ENCODE measurements around the gene PDE4B. TPM values are rescaled to one million over a fixed set of nuclear protein-coding genes. Genes with fewer than 3 reads are reported as not detected.

The PDE4B gene
- polyA plus RNA-seq, 1 donor from 2014 or later, result 135 TPM

- Histone ChIP-seq H3K27me3 (ENCODE audit: insufficient read depth, low read depth, low read length) (no peaks in the 10 kb centered on the region), H2AFZ (ENCODE audit: low read depth, low read length) (no peak overlapping the region), H4K20me1 (ENCODE audit: insufficient read depth) (no peaks in the 10 kb centered on the region), H3K9ac (ENCODE audit: low read length) (no peak overlapping the region), H3K4me3 (ENCODE audit: low read length) (no peak overlapping the region), H3K9me2 (ENCODE audit: insufficient read depth, low read length) (no peaks in the 10 kb centered on the region), H3K9me3 (ENCODE audit: low read length) (no peaks in the 10 kb centered on the region), H3K4me2 (ENCODE audit: low read length) (no peak overlapping the region), H3K27ac (ENCODE audit: low read length) (no peak overlapping the region), H3F3A (ENCODE audit: insufficient read depth, low read length, poor library complexity, severe bottlenecking) (no peaks in the 10 kb centered on the region), H3K79me2 (replicated peaks; ENCODE audit: insufficient read depth, low read length) (no peaks in the 10 kb centered on the region), H3K36me3 (ENCODE audit: insufficient read depth, low read length) (peaks cover 17% of the 10 kb centered on the region)
- no peak for TF ChIP-seq MXI1 (conservative IDR thresholded peaks at IDR 0.05; ENCODE audit: poor library complexity, severe bottlenecking)
- TF ChIP-seq EP300 (conservative IDR thresholded peaks at IDR 0.05; ENCODE audit: poor library complexity, severe bottlenecking), result no peak
- TF ChIP-seq RAD21 (conservative IDR thresholded peaks at IDR 0.05), result no peak
- no peak for TF ChIP-seq POLR2AphosphoS5 (IDR thresholded peaks at IDR 0.05)
- no peak for TF ChIP-seq TAF1 (IDR thresholded peaks at IDR 0.05; ENCODE audit: low read depth)
- TF ChIP-seq REST (IDR thresholded peaks at IDR 0.05; ENCODE audit: borderline replicate concordance), result no peak
- TF ChIP-seq EZH2 (IDR thresholded peaks at IDR 0.05; ENCODE audit: borderline replicate concordance, insufficient read depth, low read length, poor library complexity, severe bottlenecking), result no peak
- TF ChIP-seq SMC3 (conservative IDR thresholded peaks at IDR 0.05; ENCODE audit: poor library complexity), result no peak
- TF ChIP-seq CTCF (IDR thresholded peaks at IDR 0.05; ENCODE audit: poor library complexity, severe bottlenecking), result no peak
Measured at GRCh38 chr1:66374148-66374547, 581.5 kb downstream of the PDE4B start.

GRCh38 chr1:66374561-66375111, 581.9 kb downstream of the PDE4B start:
- Histone ChIP-seq H3K79me2 (replicated peaks; ENCODE audit: insufficient read depth, low read length) (no peaks in the 10 kb centered on the region), H3K9ac (ENCODE audit: low read length) (no peak overlapping the region), H3K27me3 (ENCODE audit: insufficient read depth, low read depth, low read length) (no peaks in the 10 kb centered on the region), H3K36me3 (ENCODE audit: insufficient read depth, low read length) (peaks cover 17% of the 10 kb centered on the region), H4K20me1 (ENCODE audit: insufficient read depth) (no peaks in the 10 kb centered on the region), H3K9me3 (ENCODE audit: low read length) (no peaks in the 10 kb centered on the region), H3K4me3 (ENCODE audit: low read length) (no peak overlapping the region), H3K9me2 (ENCODE audit: insufficient read depth, low read length) (no peaks in the 10 kb centered on the region), H3K4me2 (ENCODE audit: low read length) (no peak overlapping the region), H3K27ac (ENCODE audit: low read length) (no peak overlapping the region), H3F3A (ENCODE audit: insufficient read depth, low read length, poor library complexity, severe bottlenecking) (no peaks in the 10 kb centered on the region), H2AFZ (ENCODE audit: low read depth, low read length) (no peak overlapping the region)
- no peak for TF ChIP-seq CTCF (IDR thresholded peaks at IDR 0.05; ENCODE audit: poor library complexity, severe bottlenecking)
- TF ChIP-seq REST (IDR thresholded peaks at IDR 0.05; ENCODE audit: borderline replicate concordance), result no peak
- TF ChIP-seq TAF1 (IDR thresholded peaks at IDR 0.05; ENCODE audit: low read depth), result no peak
- TF ChIP-seq RAD21 (conservative IDR thresholded peaks at IDR 0.05), result no peak
- TF ChIP-seq SMC3 (conservative IDR thresholded peaks at IDR 0.05; ENCODE audit: poor library complexity), result no peak
- TF ChIP-seq POLR2AphosphoS5 (IDR thresholded peaks at IDR 0.05), result no peak
- no peak for TF ChIP-seq EP300 (conservative IDR thresholded peaks at IDR 0.05; ENCODE audit: poor library complexity, severe bottlenecking)
- TF ChIP-seq MXI1 (conservative IDR thresholded peaks at IDR 0.05; ENCODE audit: poor library complexity, severe bottlenecking), result no peak
- TF ChIP-seq EZH2 (IDR thresholded peaks at IDR 0.05; ENCODE audit: borderline replicate concordance, insufficient read depth, low read length, poor library complexity, severe bottlenecking), result no peak

Measured in neural cell (in vitro differentiated cells).